Measurements from ENCODE around the gene ADCY2. TPM values are rescaled to one million over a fixed set of nuclear protein-coding genes. Genes with fewer than 3 reads are reported as not detected.

The ADCY2 gene
- polyA plus RNA-seq (2013, experiment 1 of 2): 21.7 TPM
- 21.6 TPM for polyA plus RNA-seq (2013, experiment 2 of 2)

GRCh38 chr5:7395947-7396712 lies at the start of gene ADCY2:
TSS of gene ADCY2 (plus strand) at chr5:7396138. CDS start at chr5:7396297, 159 bp downstream.
- H3K4ac ChIP-seq (ENCODE audit: low read depth, low read length): peak within 1 kb of the TSS; percentile 96
- H3K27ac ChIP-seq (ENCODE audit: low read depth, low read length): peak within 1 kb of the TSS; percentile 79
- H3K79me2 ChIP-seq (ENCODE audit: control insufficient read depth, insufficient read depth, low read length): peaks cover 40% of the 10 kb centered on the region
- peak within 1 kb of the TSS; percentile 0 for H4K8ac ChIP-seq (ENCODE audit: low read depth, low read length)
- H3K79me1 ChIP-seq (ENCODE audit: low read length): no peaks in the 10 kb centered on the region
- peaks cover 3% of the 10 kb centered on the region for H3K4me1 ChIP-seq (ENCODE audit: control insufficient read depth, low read depth, low read length)
- no peaks in the 10 kb centered on the region for H3K27me3 ChIP-seq (ENCODE audit: insufficient read depth, low read length, poor library complexity)
- peak within 1 kb of the TSS; percentile 80 for H2BK15ac ChIP-seq (replicated peaks; ENCODE audit: low read depth)
- H2BK120ac ChIP-seq (ENCODE audit: low read depth, low read length): peak within 1 kb of the TSS; percentile 83
- H3K4me3 ChIP-seq (ENCODE audit: low read length): peak within 1 kb of the TSS; percentile 77
- peak; percentile 49 for DNase-seq
- H3K4me2 ChIP-seq (ENCODE audit: low read length): peak within 1 kb of the TSS; percentile 86
- peak within 1 kb of the TSS; percentile 100 for H3K23ac ChIP-seq (ENCODE audit: low read length)
- WGBS (ENCODE audit: extremely low coverage, insufficient coverage, low lambda C conversion rate): no CpG with 5 or more reads among the region's 121 CpGs
- H3K36me3 ChIP-seq (ENCODE audit: control insufficient read depth, insufficient read depth, low read length): no peaks in the 10 kb centered on the region
- peak within 1 kb of the TSS; percentile 93 for H3K9ac ChIP-seq (ENCODE audit: low read length)
- no peak within 1 kb of the TSS for H4K5ac ChIP-seq (ENCODE audit: low read length)
- H3K56ac ChIP-seq (ENCODE audit: low read length): peak within 1 kb of the TSS; percentile 96
- H3K18ac ChIP-seq (ENCODE audit: low read length): peak within 1 kb of the TSS; percentile 62
- H2BK5ac ChIP-seq (ENCODE audit: low read length): peak within 1 kb of the TSS; percentile 89
- no peak within 1 kb of the TSS for H2AK5ac ChIP-seq (ENCODE audit: low read length)

- no peak overlapping the region for H3K27ac ChIP-seq (ENCODE audit: low read depth, low read length)
- H2BK120ac ChIP-seq (ENCODE audit: low read depth, low read length): no peak overlapping the region
- H3K56ac ChIP-seq (ENCODE audit: low read length): no peak overlapping the region
- H4K8ac ChIP-seq (ENCODE audit: low read depth, low read length): no peak overlapping the region
- peak; percentile 41 for DNase-seq
- H2BK5ac ChIP-seq (ENCODE audit: low read length): no peak overlapping the region
- H3K23ac ChIP-seq (ENCODE audit: low read length): no peak overlapping the region
- no peaks in the 10 kb centered on the region for H3K79me1 ChIP-seq (ENCODE audit: low read length)
- H3K18ac ChIP-seq (ENCODE audit: low read length): no peak overlapping the region
- H3K9ac ChIP-seq (ENCODE audit: low read length): no peak overlapping the region
- WGBS (ENCODE audit: extremely low coverage, insufficient coverage, low lambda C conversion rate): no CpG with 5 or more reads among the region's 6 CpGs
- no peak overlapping the region for H3K4me3 ChIP-seq (ENCODE audit: low read length)
- no peak overlapping the region for H2BK15ac ChIP-seq (replicated peaks; ENCODE audit: low read depth)
- H3K4ac ChIP-seq (ENCODE audit: low read depth, low read length): no peak overlapping the region
- H2AK5ac ChIP-seq (ENCODE audit: low read length): no peak overlapping the region
- H3K79me2 ChIP-seq (ENCODE audit: control insufficient read depth, insufficient read depth, low read length): no peaks in the 10 kb centered on the region
- no peaks in the 10 kb centered on the region for H3K36me3 ChIP-seq (ENCODE audit: control insufficient read depth, insufficient read depth, low read length)
- H3K27me3 ChIP-seq (ENCODE audit: insufficient read depth, low read length, poor library complexity): no peaks in the 10 kb centered on the region
- no peaks in the 10 kb centered on the region for H3K4me1 ChIP-seq (ENCODE audit: control insufficient read depth, low read depth, low read length)
- H4K5ac ChIP-seq (ENCODE audit: low read length): no peak overlapping the region
- no peak overlapping the region for H3K4me2 ChIP-seq (ENCODE audit: low read length)
These were observed 48.6 kb upstream of the ADCY2 start for GRCh38 chr5:7347377-7347776.

DNA sequence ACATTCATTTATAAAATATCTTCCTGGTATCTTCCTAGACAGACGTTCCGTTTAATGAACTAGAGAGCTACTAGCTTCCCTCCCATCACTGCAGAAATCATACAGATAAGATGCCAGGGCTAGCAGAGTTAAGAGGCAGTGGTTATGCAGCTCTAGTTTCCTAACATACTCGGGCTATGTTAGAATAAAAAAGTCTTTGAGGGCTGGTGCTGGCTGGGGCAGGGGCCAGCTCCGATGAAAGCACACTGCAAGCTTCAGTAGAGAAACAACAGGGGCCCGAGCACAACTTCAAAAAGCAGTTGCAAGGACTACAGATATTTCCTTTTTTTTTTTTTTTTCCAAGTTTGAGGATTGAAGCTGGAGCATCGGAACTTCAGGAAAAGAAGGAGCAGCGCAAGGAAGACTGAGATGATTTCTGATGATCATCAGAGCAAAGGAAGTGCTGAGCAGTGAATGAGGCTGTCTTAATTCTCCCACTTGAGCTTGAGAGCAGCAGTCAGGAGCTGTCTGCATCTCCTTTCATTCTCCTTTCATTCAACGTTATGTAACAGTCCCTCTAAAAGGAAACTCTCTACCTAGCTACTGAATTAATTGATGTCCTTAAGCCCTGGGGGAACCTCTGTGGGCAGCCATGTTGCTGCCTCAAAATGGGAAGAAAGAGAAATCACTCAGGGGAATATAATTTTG lies 47.6 kb upstream of the ADCY2 start:
- no peak for DNase-seq
- no peak overlapping the region for H2BK5ac ChIP-seq (ENCODE audit: low read length)
- H3K27me3 ChIP-seq (ENCODE audit: insufficient read depth, low read length, poor library complexity): no peaks in the 10 kb centered on the region
- H3K23ac ChIP-seq (ENCODE audit: low read length): no peak overlapping the region
- H2AK5ac ChIP-seq (ENCODE audit: low read length): no peak overlapping the region
- H3K36me3 ChIP-seq (ENCODE audit: control insufficient read depth, insufficient read depth, low read length): no peaks in the 10 kb centered on the region
- no peak overlapping the region for H3K9ac ChIP-seq (ENCODE audit: low read length)
- H4K5ac ChIP-seq (ENCODE audit: low read length): no peak overlapping the region
- H3K4me2 ChIP-seq (ENCODE audit: low read length): no peak overlapping the region
- no peaks in the 10 kb centered on the region for H3K79me2 ChIP-seq (ENCODE audit: control insufficient read depth, insufficient read depth, low read length)
- no peak overlapping the region for H3K27ac ChIP-seq (ENCODE audit: low read depth, low read length)
- no peak overlapping the region for H3K4me3 ChIP-seq (ENCODE audit: low read length)
- peak overlapping the region; percentile 37 for H3K56ac ChIP-seq (ENCODE audit: low read length)
- H4K8ac ChIP-seq (ENCODE audit: low read depth, low read length): no peak overlapping the region
- no peak overlapping the region for H3K4ac ChIP-seq (ENCODE audit: low read depth, low read length)
- peak overlapping the region; percentile 59 for H2BK15ac ChIP-seq (replicated peaks; ENCODE audit: low read depth)
- H2BK120ac ChIP-seq (ENCODE audit: low read depth, low read length): peak overlapping the region; percentile 21
- WGBS (ENCODE audit: extremely low coverage, insufficient coverage, low lambda C conversion rate): no CpG with 5 or more reads among the region's 8 CpGs
- H3K4me1 ChIP-seq (ENCODE audit: control insufficient read depth, low read depth, low read length): no peaks in the 10 kb centered on the region
- no peaks in the 10 kb centered on the region for H3K79me1 ChIP-seq (ENCODE audit: low read length)
- H3K18ac ChIP-seq (ENCODE audit: low read length): peak overlapping the region; percentile 80

GRCh38 chr5:7361593-7361992 lies 34.3 kb upstream of the ADCY2 start:
- H2BK120ac ChIP-seq (ENCODE audit: low read depth, low read length): peak overlapping the region; percentile 82
- no peak overlapping the region for H4K8ac ChIP-seq (ENCODE audit: low read depth, low read length)
- peaks cover 4% of the 10 kb centered on the region for H3K4me1 ChIP-seq (ENCODE audit: control insufficient read depth, low read depth, low read length)
- peak overlapping the region; percentile 32 for H2BK5ac ChIP-seq (ENCODE audit: low read length)
- H3K36me3 ChIP-seq (ENCODE audit: control insufficient read depth, insufficient read depth, low read length): no peaks in the 10 kb centered on the region
- H3K4ac ChIP-seq (ENCODE audit: low read depth, low read length): no peak overlapping the region
- DNase-seq: no peak
- no peak overlapping the region for H3K4me2 ChIP-seq (ENCODE audit: low read length)
- no peak overlapping the region for H3K18ac ChIP-seq (ENCODE audit: low read length)
- no peaks in the 10 kb centered on the region for H3K79me2 ChIP-seq (ENCODE audit: control insufficient read depth, insufficient read depth, low read length)
- H2BK15ac ChIP-seq (replicated peaks; ENCODE audit: low read depth): peak overlapping the region; percentile 39
- H3K27ac ChIP-seq (ENCODE audit: low read depth, low read length): no peak overlapping the region
- no peaks in the 10 kb centered on the region for H3K79me1 ChIP-seq (ENCODE audit: low read length)
- no peak overlapping the region for H4K5ac ChIP-seq (ENCODE audit: low read length)
- no peak overlapping the region for H3K4me3 ChIP-seq (ENCODE audit: low read length)
- no peak overlapping the region for H2AK5ac ChIP-seq (ENCODE audit: low read length)
- no peak overlapping the region for H3K23ac ChIP-seq (ENCODE audit: low read length)
- no peak overlapping the region for H3K56ac ChIP-seq (ENCODE audit: low read length)
- no peak overlapping the region for H3K9ac ChIP-seq (ENCODE audit: low read length)
- WGBS (ENCODE audit: extremely low coverage, insufficient coverage, low lambda C conversion rate): no CpG with 5 or more reads among the region's 5 CpGs
- no peaks in the 10 kb centered on the region for H3K27me3 ChIP-seq (ENCODE audit: insufficient read depth, low read length, poor library complexity)

- Histone ChIP-seq H3K4me2 (ENCODE audit: low read length) (no peak overlapping the region), H3K79me1 (ENCODE audit: low read length) (no peaks in the 10 kb centered on the region), H2BK5ac (ENCODE audit: low read length) (no peak overlapping the region), H3K27me3 (ENCODE audit: insufficient read depth, low read length, poor library complexity) (no peaks in the 10 kb centered on the region), H3K4ac (ENCODE audit: low read depth, low read length) (no peak overlapping the region), H3K9ac (ENCODE audit: low read length) (no peak overlapping the region), H3K18ac (ENCODE audit: low read length) (no peak overlapping the region), H3K27ac (ENCODE audit: low read depth, low read length) (no peak overlapping the region), H3K4me3 (ENCODE audit: low read length) (no peak overlapping the region), H3K36me3 (ENCODE audit: control insufficient read depth, insufficient read depth, low read length) (no peaks in the 10 kb centered on the region), H3K4me1 (ENCODE audit: control insufficient read depth, low read depth, low read length) (peaks cover 4% of the 10 kb centered on the region), H2BK15ac (replicated peaks; ENCODE audit: low read depth) (no peak overlapping the region), H2BK120ac (ENCODE audit: low read depth, low read length) (no peak overlapping the region), H3K23ac (ENCODE audit: low read length) (no peak overlapping the region), H3K56ac (ENCODE audit: low read length) (no peak overlapping the region), H3K79me2 (ENCODE audit: control insufficient read depth, insufficient read depth, low read length) (no peaks in the 10 kb centered on the region), H2AK5ac (ENCODE audit: low read length) (no peak overlapping the region), H4K5ac (ENCODE audit: low read length) (no peak overlapping the region), H4K8ac (ENCODE audit: low read depth, low read length) (no peak overlapping the region)
- no CpG with 5 or more reads among the region's 2 CpGs for WGBS (ENCODE audit: extremely low coverage, insufficient coverage, low lambda C conversion rate)
- no peak for DNase-seq
These were observed 32.8 kb upstream of the ADCY2 start for GRCh38 chr5:7363067-7363677.

All from mesendoderm (in vitro differentiated cells).